ENCODE data around the gene RREB1.

RREB1 gene

GRCh38 chr6:7129784-7130569 lies 22.2 kb downstream of the RREB1 start:
- no peak overlapping the region for H2AFZ ChIP-seq
- TF ChIP-seq CTCF (IDR thresholded peaks at IDR 0.05), result no peak
- H3K4me3 ChIP-seq (ENCODE audit: low read depth, low read length), result no peak overlapping the region
- no peak overlapping the region for H3K4me2 ChIP-seq (ENCODE audit: low read length)
- no peak overlapping the region for H3K9ac ChIP-seq
- no peaks in the 10 kb centered on the region for H3K27me3 ChIP-seq (ENCODE audit: control insufficient read depth, insufficient read depth, low read length)
- no peaks in the 10 kb centered on the region for H3K9me3 ChIP-seq (ENCODE audit: control insufficient read depth, low read length)
- peaks cover 51% of the 10 kb centered on the region for H3K79me2 ChIP-seq
- peaks cover 2% of the 10 kb centered on the region for H3K4me1 ChIP-seq
- H3K27ac ChIP-seq, result no peak overlapping the region
- no peaks in the 10 kb centered on the region for H3K36me3 ChIP-seq (ENCODE audit: control insufficient read depth, insufficient read depth, low read length)

- H3K4me2 ChIP-seq (ENCODE audit: low read length), result no peak overlapping the region
- no peaks in the 10 kb centered on the region for H3K27me3 ChIP-seq (ENCODE audit: control insufficient read depth, insufficient read depth, low read length)
- no peak for TF ChIP-seq CTCF (IDR thresholded peaks at IDR 0.05)
- peaks cover 39% of the 10 kb centered on the region for H3K79me2 ChIP-seq
- H2AFZ ChIP-seq, result no peak overlapping the region
- no peak overlapping the region for H3K4me3 ChIP-seq (ENCODE audit: low read depth, low read length)
- no peak overlapping the region for H3K9ac ChIP-seq
- no peaks in the 10 kb centered on the region for H3K36me3 ChIP-seq (ENCODE audit: control insufficient read depth, insufficient read depth, low read length)
- no peaks in the 10 kb centered on the region for H3K9me3 ChIP-seq (ENCODE audit: control insufficient read depth, low read length)
- peaks cover 2% of the 10 kb centered on the region for H3K4me1 ChIP-seq
- no peak overlapping the region for H3K27ac ChIP-seq
Observed at GRCh38 chr6:7131390-7131789, 23.6 kb downstream of the RREB1 start.

GRCh38 chr6:7132398-7133035 lies 24.8 kb downstream of the RREB1 start:
- TF ChIP-seq CTCF (IDR thresholded peaks at IDR 0.05), result no peak
- Histone ChIP-seq H3K27me3 (ENCODE audit: control insufficient read depth, insufficient read depth, low read length) (no peaks in the 10 kb centered on the region), H2AFZ (no peak overlapping the region), H3K27ac (no peak overlapping the region), H3K4me2 (ENCODE audit: low read length) (no peak overlapping the region), H3K4me3 (ENCODE audit: low read depth, low read length) (no peak overlapping the region), H3K9ac (no peak overlapping the region), H3K79me2 (peaks cover 37% of the 10 kb centered on the region), H3K4me1 (peaks cover 5% of the 10 kb centered on the region), H3K9me3 (ENCODE audit: control insufficient read depth, low read length) (no peaks in the 10 kb centered on the region), H3K36me3 (ENCODE audit: control insufficient read depth, insufficient read depth, low read length) (no peaks in the 10 kb centered on the region)

GRCh38 chr6:7134999-7135745 lies 27.4 kb downstream of the RREB1 start:
- no peaks in the 10 kb centered on the region for H3K9me3 ChIP-seq (ENCODE audit: control insufficient read depth, low read length)
- no peak overlapping the region for H3K9ac ChIP-seq
- H2AFZ ChIP-seq, result no peak overlapping the region
- H3K4me2 ChIP-seq (ENCODE audit: low read length), result no peak overlapping the region
- H3K27me3 ChIP-seq (ENCODE audit: control insufficient read depth, insufficient read depth, low read length), result no peaks in the 10 kb centered on the region
- TF ChIP-seq CTCF (IDR thresholded peaks at IDR 0.05), result no peak
- H3K27ac ChIP-seq, result no peak overlapping the region
- H3K4me1 ChIP-seq, result peaks cover 7% of the 10 kb centered on the region
- no peaks in the 10 kb centered on the region for H3K36me3 ChIP-seq (ENCODE audit: control insufficient read depth, insufficient read depth, low read length)
- H3K4me3 ChIP-seq (ENCODE audit: low read depth, low read length), result no peak overlapping the region
- peaks cover 20% of the 10 kb centered on the region for H3K79me2 ChIP-seq

Measured in parathyroid adenoma (tissue), 2 donors.